Measurements from ENCODE around the gene FOXL1.

FOXL1 gene

GRCh38 chr16:86578061-86578599 is at the start of gene FOXL1:
Gene FOXL1 (plus strand): TSS chr16:86578549. CDS start chr16:86578724, 175 bp downstream.
- TF ChIP-seq EZH2 (IDR thresholded peaks at IDR 0.05; ENCODE audit: borderline replicate concordance, low read length) (no peak), CTCF (IDR thresholded peaks at IDR 0.05; ENCODE audit: low read length) (no peak)
- no peaks in the 10 kb centered on the region for H3F3A ChIP-seq (ENCODE audit: insufficient read depth, low read length)
- H3K9me2 ChIP-seq (ENCODE audit: low read depth, low read length): no peaks in the 10 kb centered on the region
- peak within 1 kb of the TSS; percentile 47 for H3K27ac ChIP-seq (ENCODE audit: low read depth, low read length, poor library complexity, severe bottlenecking)
- no peaks in the 10 kb centered on the region for H3K79me2 ChIP-seq (ENCODE audit: insufficient read depth, low read length)
- H3K9me3 ChIP-seq (ENCODE audit: low read length): no peaks in the 10 kb centered on the region
- H3K9ac ChIP-seq (ENCODE audit: low read length): no peak within 1 kb of the TSS; the same call in 1 of the 2 replicates
- peaks cover 57% of the 10 kb centered on the region for H3K36me3 ChIP-seq (ENCODE audit: insufficient read depth, low read length)
- no peak within 1 kb of the TSS for H2AFZ ChIP-seq (ENCODE audit: low read length)
- H4K20me1 ChIP-seq (ENCODE audit: insufficient read depth, low read length): no peaks in the 10 kb centered on the region
- H3K27me3 ChIP-seq (ENCODE audit: insufficient read depth, low read length): no peaks in the 10 kb centered on the region
- H3K4me2 ChIP-seq (ENCODE audit: low read length): peak within 1 kb of the TSS; percentile 28; the same call in 1 of the 2 replicates
- no peak within 1 kb of the TSS for H3K4me3 ChIP-seq (ENCODE audit: low read depth, low read length, poor library complexity, severe bottlenecking)
- H3K4me1 ChIP-seq (ENCODE audit: insufficient read depth, low read length, severe bottlenecking): peaks cover 38% of the 10 kb centered on the region

- Histone ChIP-seq H3K4me3 (ENCODE audit: low read depth, low read length, poor library complexity, severe bottlenecking) (no peak overlapping the region), H3K79me2 (ENCODE audit: insufficient read depth, low read length) (no peaks in the 10 kb centered on the region), H3K9ac (ENCODE audit: low read length) (no peak overlapping the region), H3K9me2 (ENCODE audit: low read depth, low read length) (no peaks in the 10 kb centered on the region), H3K4me1 (ENCODE audit: insufficient read depth, low read length, severe bottlenecking) (no peaks in the 10 kb centered on the region), H4K20me1 (ENCODE audit: insufficient read depth, low read length) (no peaks in the 10 kb centered on the region), H3K9me3 (ENCODE audit: low read length) (no peaks in the 10 kb centered on the region), H3K27ac (ENCODE audit: low read depth, low read length, poor library complexity, severe bottlenecking) (no peak overlapping the region), H2AFZ (ENCODE audit: low read length) (no peak overlapping the region), H3F3A (ENCODE audit: insufficient read depth, low read length) (no peaks in the 10 kb centered on the region), H3K36me3 (ENCODE audit: insufficient read depth, low read length) (no peaks in the 10 kb centered on the region), H3K27me3 (ENCODE audit: insufficient read depth, low read length) (no peaks in the 10 kb centered on the region), H3K4me2 (ENCODE audit: low read length) (no peak overlapping the region)
- TF ChIP-seq EZH2 (IDR thresholded peaks at IDR 0.05; ENCODE audit: borderline replicate concordance, low read length) (no peak), CTCF (IDR thresholded peaks at IDR 0.05; ENCODE audit: low read length) (no peak)
Measured at GRCh38 chr16:86529160-86529559, 49.2 kb upstream of the FOXL1 start.

- no peaks in the 10 kb centered on the region for H3K9me3 ChIP-seq (ENCODE audit: low read length)
- no peaks in the 10 kb centered on the region for H3K4me1 ChIP-seq (ENCODE audit: insufficient read depth, low read length, severe bottlenecking)
- no peak overlapping the region for H2AFZ ChIP-seq (ENCODE audit: low read length)
- H3F3A ChIP-seq (ENCODE audit: insufficient read depth, low read length): no peaks in the 10 kb centered on the region
- H3K27ac ChIP-seq (ENCODE audit: low read depth, low read length, poor library complexity, severe bottlenecking): no peak overlapping the region
- no peaks in the 10 kb centered on the region for H3K79me2 ChIP-seq (ENCODE audit: insufficient read depth, low read length)
- TF ChIP-seq CTCF (IDR thresholded peaks at IDR 0.05; ENCODE audit: low read length) (no peak), EZH2 (IDR thresholded peaks at IDR 0.05; ENCODE audit: borderline replicate concordance, low read length) (no peak)
- no peaks in the 10 kb centered on the region for H4K20me1 ChIP-seq (ENCODE audit: insufficient read depth, low read length)
- H3K9me2 ChIP-seq (ENCODE audit: low read depth, low read length): no peaks in the 10 kb centered on the region
- H3K36me3 ChIP-seq (ENCODE audit: insufficient read depth, low read length): no peaks in the 10 kb centered on the region
- no peak overlapping the region for H3K4me3 ChIP-seq (ENCODE audit: low read depth, low read length, poor library complexity, severe bottlenecking)
- H3K4me2 ChIP-seq (ENCODE audit: low read length): no peak overlapping the region
- no peaks in the 10 kb centered on the region for H3K27me3 ChIP-seq (ENCODE audit: insufficient read depth, low read length)
- no peak overlapping the region for H3K9ac ChIP-seq (ENCODE audit: low read length)
Measured at GRCh38 chr16:86530251-86531190, 47.8 kb upstream of the FOXL1 start.
